WTC11 (cell line): ENCODE measurements around the gene LHPP.

Source experiments
- CREB1 ChIP-seq: sonication (generic); formaldehyde crosslinking; IDR thresholded peaks from 2 replicates; pipeline ENCODE4 v1.8.0; 2023; ENCODE audit warnings: mild to moderate bottlenecking, missing genetic modification reagents
- ETV6 ChIP-seq: sonication (generic); formaldehyde crosslinking; IDR thresholded peaks from 2 replicates; pipeline ENCODE4 v1.8.1; 2022; ENCODE audit warnings: mild to moderate bottlenecking, missing genetic modification reagents
- FOXJ3 ChIP-seq: sonication (generic); formaldehyde crosslinking; IDR thresholded peaks from 2 replicates; pipeline ENCODE4 v1.9.0; 2021; ENCODE audit warnings: missing genetic modification reagents, mild to moderate bottlenecking, borderline replicate concordance
- MYBL2 ChIP-seq: sonication (generic); formaldehyde crosslinking; IDR thresholded peaks from 2 replicates; pipeline ENCODE4 v1.8.1; 2023; ENCODE audit warnings: mild to moderate bottlenecking, moderate library complexity, missing genetic modification reagents
- NFE2L1 ChIP-seq: sonication (generic); formaldehyde crosslinking; IDR thresholded peaks from 2 replicates; pipeline ENCODE4 v1.8.1; 2023; ENCODE audit warnings: missing genetic modification reagents
- ZNF671 ChIP-seq: fragments of 250-450 bp; sonication (Bioruptor Pico); IDR thresholded peaks from 2 replicates; pipeline ENCODE4 v1.8.0; 2021; ENCODE audit warnings: mild to moderate bottlenecking
- TF ChIP-seq, protein P1 (sequence below): fragments of 200-600 bp; IDR thresholded peaks from 2 replicates; pipeline ENCODE4 v1.8.0; 2022; ENCODE audit warnings: antibody characterized with exemption
- TF ChIP-seq, protein P2 (sequence below): fragments of 250-450 bp; sonication (Bioruptor Pico); conservative IDR thresholded peaks from 2 replicates; pipeline ENCODE4 v1.9.0; 2021; ENCODE audit warnings: mild to moderate bottlenecking
- TF ChIP-seq, protein P3 (sequence below): sonication (generic); formaldehyde crosslinking; IDR thresholded peaks from 2 replicates; pipeline ENCODE4 v1.8.1; 2023; ENCODE audit warnings: mild to moderate bottlenecking, missing genetic modification reagents, moderate library complexity
- TF ChIP-seq, protein P4 (sequence below): sonication (generic); formaldehyde crosslinking; IDR thresholded peaks from 2 replicates; pipeline ENCODE4 v1.8.0; 2022; ENCODE audit warnings: mild to moderate bottlenecking, missing genetic modification reagents
- TF ChIP-seq, protein P5 (sequence below): sonication (generic); formaldehyde crosslinking; IDR thresholded peaks from 2 replicates; pipeline ENCODE4 v1.8.1; 2023; ENCODE audit warnings: mild to moderate bottlenecking, missing genetic modification reagents, borderline replicate concordance
- TF ChIP-seq, protein P6 (sequence below): sonication (generic); formaldehyde crosslinking; IDR thresholded peaks from 2 replicates; pipeline ENCODE4 v1.8.1; 2022; ENCODE audit warnings: low read depth, missing genetic modification reagents, borderline replicate concordance
- TF ChIP-seq, protein P7 (sequence below): sonication (generic); formaldehyde crosslinking; IDR thresholded peaks from 2 replicates; pipeline ENCODE4 v1.8.0; 2022; ENCODE audit warnings: mild to moderate bottlenecking, missing genetic modification reagents

DNA sequence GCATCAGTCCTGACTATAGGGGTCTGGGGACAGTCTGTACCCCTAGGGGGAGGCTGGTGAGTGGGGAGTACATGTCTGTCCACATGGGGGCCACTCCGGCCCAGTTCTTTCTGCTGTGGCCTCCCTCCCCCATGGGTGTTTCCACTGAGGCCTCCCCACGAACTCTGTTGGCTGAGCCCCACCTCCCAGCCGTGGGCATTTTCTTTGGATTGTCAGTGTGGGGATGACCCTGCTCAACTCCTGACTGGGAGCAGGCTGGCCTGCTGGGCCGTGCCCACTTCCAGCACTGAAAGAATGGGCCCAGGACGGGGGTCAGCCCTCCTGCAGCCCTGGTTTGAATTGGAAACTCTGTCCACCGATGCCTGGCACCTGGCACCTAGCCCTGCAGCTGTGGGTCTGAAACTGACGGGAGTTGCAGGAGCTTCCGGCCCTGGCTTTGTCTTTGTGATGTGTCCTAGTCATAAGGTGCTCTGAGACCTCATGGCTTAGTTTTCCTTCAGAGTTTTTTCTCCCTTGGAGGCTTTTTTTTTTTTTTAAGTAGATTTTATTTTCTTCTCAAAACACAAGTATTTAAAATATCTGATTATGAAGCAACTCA is 46.5 kb downstream of the LHPP start:
- TF ChIP-seq, protein P1, sequence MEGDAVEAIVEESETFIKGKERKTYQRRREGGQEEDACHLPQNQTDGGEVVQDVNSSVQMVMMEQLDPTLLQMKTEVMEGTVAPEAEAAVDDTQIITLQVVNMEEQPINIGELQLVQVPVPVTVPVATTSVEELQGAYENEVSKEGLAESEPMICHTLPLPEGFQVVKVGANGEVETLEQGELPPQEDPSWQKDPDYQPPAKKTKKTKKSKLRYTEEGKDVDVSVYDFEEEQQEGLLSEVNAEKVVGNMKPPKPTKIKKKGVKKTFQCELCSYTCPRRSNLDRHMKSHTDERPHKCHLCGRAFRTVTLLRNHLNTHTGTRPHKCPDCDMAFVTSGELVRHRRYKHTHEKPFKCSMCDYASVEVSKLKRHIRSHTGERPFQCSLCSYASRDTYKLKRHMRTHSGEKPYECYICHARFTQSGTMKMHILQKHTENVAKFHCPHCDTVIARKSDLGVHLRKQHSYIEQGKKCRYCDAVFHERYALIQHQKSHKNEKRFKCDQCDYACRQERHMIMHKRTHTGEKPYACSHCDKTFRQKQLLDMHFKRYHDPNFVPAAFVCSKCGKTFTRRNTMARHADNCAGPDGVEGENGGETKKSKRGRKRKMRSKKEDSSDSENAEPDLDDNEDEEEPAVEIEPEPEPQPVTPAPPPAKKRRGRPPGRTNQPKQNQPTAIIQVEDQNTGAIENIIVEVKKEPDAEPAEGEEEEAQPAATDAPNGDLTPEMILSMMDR = no peak
- TF ChIP-seq, protein P2, sequence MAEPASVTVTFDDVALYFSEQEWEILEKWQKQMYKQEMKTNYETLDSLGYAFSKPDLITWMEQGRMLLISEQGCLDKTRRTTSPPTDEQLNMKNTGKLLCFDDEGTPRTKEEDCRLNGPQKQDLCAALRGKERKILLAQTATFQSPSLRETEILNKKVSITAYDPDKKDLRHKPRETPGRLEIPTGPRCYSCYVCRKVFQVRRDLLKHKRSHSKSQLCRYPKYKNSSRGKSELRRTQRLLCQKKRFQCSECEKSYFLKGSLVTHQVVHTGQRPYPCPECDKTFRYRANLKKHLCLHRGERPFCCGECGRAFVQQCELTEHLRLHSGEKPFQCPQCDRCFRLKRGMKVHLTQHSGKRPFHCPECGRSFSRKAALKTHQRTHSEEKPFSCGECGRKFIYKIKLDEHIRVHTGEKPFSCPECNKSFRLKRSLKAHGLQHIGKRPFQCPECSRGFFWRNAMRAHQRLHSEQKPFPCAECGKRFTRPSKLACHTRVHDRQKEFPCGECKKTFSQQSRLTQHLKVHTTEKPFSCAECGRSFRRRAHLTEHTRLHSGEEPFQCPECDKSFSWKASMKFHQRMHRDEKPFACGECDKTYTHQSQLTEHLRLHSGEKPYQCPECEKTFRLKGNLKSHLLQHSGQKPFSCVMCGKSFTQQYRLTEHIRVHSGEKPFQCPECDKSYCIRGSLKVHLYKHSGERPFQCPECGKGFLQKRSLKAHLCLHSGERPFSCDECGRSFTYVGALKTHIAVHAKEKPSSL (CRISPR knock-in tag) = no peak
- TF ChIP-seq NFE2L1 (CRISPR knock-in tag) (no peak), CREB1 (CRISPR knock-in tag) (no peak), ETV6 (CRISPR knock-in tag) (no peak), ZNF671 (no peak), MYBL2 (CRISPR knock-in tag) (no peak), FOXJ3 (CRISPR knock-in tag) (no peak)
- TF ChIP-seq, protein P3, sequence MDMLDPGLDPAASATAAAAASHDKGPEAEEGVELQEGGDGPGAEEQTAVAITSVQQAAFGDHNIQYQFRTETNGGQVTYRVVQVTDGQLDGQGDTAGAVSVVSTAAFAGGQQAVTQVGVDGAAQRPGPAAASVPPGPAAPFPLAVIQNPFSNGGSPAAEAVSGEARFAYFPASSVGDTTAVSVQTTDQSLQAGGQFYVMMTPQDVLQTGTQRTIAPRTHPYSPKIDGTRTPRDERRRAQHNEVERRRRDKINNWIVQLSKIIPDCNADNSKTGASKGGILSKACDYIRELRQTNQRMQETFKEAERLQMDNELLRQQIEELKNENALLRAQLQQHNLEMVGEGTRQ (CRISPR knock-in tag) = no peak
- TF ChIP-seq, protein P4, sequence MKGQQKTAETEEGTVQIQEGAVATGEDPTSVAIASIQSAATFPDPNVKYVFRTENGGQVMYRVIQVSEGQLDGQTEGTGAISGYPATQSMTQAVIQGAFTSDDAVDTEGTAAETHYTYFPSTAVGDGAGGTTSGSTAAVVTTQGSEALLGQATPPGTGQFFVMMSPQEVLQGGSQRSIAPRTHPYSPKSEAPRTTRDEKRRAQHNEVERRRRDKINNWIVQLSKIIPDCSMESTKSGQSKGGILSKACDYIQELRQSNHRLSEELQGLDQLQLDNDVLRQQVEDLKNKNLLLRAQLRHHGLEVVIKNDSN (CRISPR knock-in tag) = no peak
- TF ChIP-seq, protein P5, sequence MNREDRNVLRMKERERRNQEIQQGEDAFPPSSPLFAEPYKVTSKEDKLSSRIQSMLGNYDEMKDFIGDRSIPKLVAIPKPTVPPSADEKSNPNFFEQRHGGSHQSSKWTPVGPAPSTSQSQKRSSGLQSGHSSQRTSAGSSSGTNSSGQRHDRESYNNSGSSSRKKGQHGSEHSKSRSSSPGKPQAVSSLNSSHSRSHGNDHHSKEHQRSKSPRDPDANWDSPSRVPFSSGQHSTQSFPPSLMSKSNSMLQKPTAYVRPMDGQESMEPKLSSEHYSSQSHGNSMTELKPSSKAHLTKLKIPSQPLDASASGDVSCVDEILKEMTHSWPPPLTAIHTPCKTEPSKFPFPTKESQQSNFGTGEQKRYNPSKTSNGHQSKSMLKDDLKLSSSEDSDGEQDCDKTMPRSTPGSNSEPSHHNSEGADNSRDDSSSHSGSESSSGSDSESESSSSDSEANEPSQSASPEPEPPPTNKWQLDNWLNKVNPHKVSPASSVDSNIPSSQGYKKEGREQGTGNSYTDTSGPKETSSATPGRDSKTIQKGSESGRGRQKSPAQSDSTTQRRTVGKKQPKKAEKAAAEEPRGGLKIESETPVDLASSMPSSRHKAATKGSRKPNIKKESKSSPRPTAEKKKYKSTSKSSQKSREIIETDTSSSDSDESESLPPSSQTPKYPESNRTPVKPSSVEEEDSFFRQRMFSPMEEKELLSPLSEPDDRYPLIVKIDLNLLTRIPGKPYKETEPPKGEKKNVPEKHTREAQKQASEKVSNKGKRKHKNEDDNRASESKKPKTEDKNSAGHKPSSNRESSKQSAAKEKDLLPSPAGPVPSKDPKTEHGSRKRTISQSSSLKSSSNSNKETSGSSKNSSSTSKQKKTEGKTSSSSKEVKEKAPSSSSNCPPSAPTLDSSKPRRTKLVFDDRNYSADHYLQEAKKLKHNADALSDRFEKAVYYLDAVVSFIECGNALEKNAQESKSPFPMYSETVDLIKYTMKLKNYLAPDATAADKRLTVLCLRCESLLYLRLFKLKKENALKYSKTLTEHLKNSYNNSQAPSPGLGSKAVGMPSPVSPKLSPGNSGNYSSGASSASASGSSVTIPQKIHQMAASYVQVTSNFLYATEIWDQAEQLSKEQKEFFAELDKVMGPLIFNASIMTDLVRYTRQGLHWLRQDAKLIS = no peak
- TF ChIP-seq, protein P6, sequence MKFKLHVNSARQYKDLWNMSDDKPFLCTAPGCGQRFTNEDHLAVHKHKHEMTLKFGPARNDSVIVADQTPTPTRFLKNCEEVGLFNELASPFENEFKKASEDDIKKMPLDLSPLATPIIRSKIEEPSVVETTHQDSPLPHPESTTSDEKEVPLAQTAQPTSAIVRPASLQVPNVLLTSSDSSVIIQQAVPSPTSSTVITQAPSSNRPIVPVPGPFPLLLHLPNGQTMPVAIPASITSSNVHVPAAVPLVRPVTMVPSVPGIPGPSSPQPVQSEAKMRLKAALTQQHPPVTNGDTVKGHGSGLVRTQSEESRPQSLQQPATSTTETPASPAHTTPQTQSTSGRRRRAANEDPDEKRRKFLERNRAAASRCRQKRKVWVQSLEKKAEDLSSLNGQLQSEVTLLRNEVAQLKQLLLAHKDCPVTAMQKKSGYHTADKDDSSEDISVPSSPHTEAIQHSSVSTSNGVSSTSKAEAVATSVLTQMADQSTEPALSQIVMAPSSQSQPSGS (CRISPR knock-in tag) = no peak
- TF ChIP-seq, protein P7, sequence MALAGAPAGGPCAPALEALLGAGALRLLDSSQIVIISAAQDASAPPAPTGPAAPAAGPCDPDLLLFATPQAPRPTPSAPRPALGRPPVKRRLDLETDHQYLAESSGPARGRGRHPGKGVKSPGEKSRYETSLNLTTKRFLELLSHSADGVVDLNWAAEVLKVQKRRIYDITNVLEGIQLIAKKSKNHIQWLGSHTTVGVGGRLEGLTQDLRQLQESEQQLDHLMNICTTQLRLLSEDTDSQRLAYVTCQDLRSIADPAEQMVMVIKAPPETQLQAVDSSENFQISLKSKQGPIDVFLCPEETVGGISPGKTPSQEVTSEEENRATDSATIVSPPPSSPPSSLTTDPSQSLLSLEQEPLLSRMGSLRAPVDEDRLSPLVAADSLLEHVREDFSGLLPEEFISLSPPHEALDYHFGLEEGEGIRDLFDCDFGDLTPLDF = no peak
